NB4 (cell line): ENCODE measurements around the gene LGALS7B.

Experiments
- DNase-seq: peaks from one replicate; pipeline ENCODE4 v3.0.0; 2010; ENCODE audit warnings: low read depth
- H3K4me3 ChIP-seq: one replicate; pipeline ENCODE4 v1.5.1; 2011; ENCODE audit warnings: mild to moderate bottlenecking, low read depth, low read length, moderate library complexity
- MYC ChIP-seq: IDR thresholded peaks from 2 replicates; pipeline ENCODE4 v1.6.1; 2011; ENCODE audit warnings: low read depth, low read length
- POLR2A ChIP-seq: IDR thresholded peaks from 2 replicates; pipeline ENCODE4 v1.6.1; 2011; ENCODE audit warnings: mild to moderate bottlenecking; ENCODE audit not compliant: insufficient read length; ENCODE audit errors: extremely low read depth
- TF ChIP-seq, protein P1 (sequence below): IDR thresholded peaks from 2 replicates; pipeline ENCODE4 v1.6.1; 2011; ENCODE audit warnings: low read depth, low read length
- TF ChIP-seq, protein P2 (sequence below): IDR thresholded peaks from one replicate; pipeline ENCODE4 v1.5.1; 2012; ENCODE audit warnings: low read depth, low read length

The LGALS7B gene

DNA sequence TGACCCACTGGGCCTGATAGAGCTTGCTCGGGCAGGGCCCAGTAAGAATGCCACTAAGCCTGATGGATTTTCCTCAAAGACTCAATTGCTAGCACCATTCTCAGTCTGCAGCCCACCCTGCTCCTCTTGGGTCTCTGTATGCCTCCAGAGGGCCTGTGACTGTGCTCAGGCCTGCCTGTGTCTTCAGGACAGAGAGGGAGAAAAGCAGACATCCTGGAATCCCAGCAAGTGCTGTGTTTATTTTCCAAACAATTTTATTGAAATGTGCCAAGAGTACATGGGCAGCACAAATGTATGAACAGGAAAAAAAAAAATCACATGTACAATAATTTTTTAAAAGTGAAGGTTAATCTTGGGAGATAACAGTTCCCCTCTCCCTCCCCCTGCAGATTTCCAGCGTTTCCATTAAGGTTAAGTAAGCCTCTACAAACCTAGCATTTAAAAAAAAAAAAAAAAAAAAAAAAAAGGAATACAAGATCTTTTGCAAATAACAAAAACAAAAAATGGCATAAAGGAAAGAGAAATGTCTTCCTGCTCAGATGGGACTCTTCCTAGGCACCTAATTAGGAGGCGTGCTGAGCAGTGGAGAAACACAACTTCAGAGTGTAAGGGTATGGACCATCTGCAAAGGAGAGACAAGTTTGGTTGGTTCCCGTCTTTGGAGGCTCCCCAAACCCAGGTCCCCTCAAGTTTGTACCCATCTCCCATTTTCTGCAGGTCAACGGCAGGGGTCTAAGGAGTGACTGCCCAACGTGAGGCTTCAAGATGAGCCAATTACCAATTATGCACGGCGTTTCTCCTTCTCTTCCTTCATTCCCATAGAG, 47.4 kb downstream of the LGALS7B start:
- no peak for TF ChIP-seq POLR2A
- TF ChIP-seq, protein P1, sequence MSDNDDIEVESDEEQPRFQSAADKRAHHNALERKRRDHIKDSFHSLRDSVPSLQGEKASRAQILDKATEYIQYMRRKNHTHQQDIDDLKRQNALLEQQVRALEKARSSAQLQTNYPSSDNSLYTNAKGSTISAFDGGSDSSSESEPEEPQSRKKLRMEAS: no peak
- TF ChIP-seq, protein P2, sequence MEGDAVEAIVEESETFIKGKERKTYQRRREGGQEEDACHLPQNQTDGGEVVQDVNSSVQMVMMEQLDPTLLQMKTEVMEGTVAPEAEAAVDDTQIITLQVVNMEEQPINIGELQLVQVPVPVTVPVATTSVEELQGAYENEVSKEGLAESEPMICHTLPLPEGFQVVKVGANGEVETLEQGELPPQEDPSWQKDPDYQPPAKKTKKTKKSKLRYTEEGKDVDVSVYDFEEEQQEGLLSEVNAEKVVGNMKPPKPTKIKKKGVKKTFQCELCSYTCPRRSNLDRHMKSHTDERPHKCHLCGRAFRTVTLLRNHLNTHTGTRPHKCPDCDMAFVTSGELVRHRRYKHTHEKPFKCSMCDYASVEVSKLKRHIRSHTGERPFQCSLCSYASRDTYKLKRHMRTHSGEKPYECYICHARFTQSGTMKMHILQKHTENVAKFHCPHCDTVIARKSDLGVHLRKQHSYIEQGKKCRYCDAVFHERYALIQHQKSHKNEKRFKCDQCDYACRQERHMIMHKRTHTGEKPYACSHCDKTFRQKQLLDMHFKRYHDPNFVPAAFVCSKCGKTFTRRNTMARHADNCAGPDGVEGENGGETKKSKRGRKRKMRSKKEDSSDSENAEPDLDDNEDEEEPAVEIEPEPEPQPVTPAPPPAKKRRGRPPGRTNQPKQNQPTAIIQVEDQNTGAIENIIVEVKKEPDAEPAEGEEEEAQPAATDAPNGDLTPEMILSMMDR: no peak
- no peak for TF ChIP-seq MYC
- H3K4me3 ChIP-seq: no peak overlapping the region
- no peak for DNase-seq

DNA sequence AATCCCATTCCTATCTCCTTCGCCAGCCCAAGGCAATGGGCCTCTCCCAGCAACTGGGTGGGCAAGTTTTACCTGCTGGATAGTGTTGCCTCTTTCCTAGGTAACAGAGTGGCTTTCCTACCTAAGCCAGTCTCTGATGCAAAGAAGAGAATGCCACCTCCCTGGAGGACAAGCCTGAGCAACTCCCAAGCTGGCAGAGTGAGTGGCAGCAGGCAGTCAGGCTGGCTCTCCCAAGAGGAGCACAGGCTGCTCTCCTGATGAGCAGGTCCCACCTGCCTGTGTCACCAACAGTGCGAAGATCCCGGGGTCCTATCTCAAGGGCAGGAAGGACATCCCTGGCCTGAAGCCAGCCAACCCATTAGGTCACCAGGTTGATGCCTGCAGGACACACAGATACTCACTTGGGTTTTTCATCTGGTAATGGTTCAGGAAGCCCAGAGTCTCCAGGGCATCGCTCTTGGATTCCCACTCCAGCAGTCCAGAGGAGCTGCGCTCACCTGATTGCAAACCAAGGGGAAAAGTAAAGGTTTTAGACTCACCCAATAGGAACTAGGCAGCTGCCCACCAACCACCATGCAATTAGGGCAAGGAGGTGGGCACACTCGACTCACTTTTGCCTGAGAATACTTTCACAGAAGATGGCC, 48.1 kb downstream of the LGALS7B start:
- no peak for DNase-seq
- no peak overlapping the region for H3K4me3 ChIP-seq
- TF ChIP-seq MYC (no peak), POLR2A (no peak)
- TF ChIP-seq, protein P2: no peak
- TF ChIP-seq, protein P1: no peak

DNA sequence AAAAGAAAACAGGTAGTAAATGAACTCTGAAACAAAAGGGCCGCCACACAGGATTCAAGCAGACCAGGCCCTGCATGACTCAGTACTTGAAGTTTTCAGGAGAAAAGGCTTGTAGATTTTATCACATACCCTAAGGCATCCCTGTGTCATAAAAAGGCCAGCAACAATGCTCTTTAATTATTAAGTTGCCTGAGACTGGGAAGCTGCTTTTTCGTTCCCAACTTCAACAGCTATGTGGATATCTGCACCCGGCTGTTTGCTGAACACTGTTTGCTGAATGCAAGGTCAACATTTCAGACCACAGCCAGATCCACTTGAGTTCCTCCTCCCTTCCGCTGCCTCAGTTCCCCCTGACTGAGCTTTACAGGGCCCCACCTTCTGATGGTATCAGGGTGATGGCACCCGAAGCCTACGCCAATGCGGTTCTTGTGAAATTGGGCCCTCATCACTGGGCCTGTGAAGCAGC, 48.7 kb downstream of the LGALS7B start:
- TF ChIP-seq, protein P2: no peak
- TF ChIP-seq MYC: no peak
- no peak for TF ChIP-seq POLR2A
- TF ChIP-seq, protein P1: no peak
- no peak for DNase-seq

DNA sequence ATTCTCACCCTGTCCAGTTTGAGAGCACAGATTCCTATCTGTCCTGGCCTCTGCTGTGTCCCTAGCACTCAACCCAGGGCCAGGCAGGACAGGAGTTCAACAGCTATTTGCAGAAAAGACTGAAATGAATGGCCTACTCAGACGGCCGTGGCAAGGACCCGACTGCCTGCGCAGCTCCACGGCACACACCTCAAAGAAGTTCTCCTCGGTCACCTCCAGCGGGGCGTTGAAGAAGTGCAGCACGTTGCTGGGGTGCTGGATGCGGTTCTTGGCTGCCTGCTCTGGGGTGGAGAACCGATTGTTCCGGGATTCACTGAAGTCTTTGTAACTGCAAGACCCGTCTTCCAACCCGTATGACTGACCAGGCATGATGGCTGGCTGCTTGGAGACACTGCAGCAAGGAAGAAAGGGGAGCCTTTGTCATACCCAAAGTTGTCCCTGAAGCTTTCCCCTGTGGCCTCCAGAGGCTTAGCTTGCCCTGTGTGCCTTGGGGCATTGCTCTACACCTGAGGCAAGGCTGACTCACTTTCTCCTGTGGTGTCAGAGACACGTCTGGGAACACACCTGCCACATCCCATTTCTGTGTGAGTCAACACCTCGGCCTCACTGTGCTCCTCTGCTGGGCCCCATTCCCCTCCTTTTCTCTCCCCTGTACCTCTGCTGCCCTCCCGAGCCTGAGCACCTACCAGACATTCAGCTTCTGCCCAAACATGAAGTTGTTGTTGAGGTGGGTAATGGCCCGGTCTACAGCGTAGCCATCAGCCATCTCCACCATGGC, 49.4 kb downstream of the LGALS7B start:
- TF ChIP-seq MYC (no peak), POLR2A (no peak)
- TF ChIP-seq, protein P2: no peak
- TF ChIP-seq, protein P1: no peak
- no peak for DNase-seq
- H3K4me3 ChIP-seq: no peak overlapping the region

More for the DNA sequence above, 48.7 kb downstream of the LGALS7B start:
- H3K4me3 ChIP-seq: no peak overlapping the region

DNA sequence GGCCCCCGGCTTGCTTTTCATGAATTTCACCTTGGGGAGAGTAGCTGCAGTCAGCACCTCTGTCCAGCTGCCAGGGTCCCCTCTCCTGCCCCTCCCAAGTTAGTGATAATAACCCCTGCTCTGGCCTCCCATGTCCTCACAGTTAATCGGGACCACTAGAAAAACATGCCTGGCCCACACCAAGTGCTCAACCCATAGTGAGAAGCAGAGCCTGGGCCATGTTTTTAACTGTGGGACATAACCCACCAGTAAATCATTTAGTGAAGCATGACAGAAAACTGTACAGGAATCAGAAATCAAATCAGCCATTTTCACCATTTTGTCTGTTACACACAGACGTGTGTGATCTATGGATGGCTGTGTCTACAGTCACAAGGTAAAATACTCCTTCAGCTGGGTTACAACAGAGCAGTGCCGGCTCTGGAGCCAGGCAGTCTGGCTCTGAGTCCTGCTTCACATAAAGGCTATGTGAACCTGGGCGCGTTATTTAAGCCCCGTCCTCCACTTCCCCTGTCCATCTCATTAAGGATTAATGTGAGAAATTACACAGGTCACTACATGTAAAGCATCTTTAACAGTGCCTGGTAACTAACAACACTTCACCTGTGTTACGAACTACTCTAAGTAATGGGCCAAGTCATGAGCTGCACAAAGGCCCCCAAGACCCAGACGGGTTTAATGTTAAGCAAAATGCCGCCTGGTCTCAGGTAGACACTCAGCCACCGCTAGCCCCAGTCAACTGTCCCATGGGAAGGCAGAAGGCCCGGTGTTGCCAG, 50.2 kb downstream of the LGALS7B start:
- TF ChIP-seq, protein P2: no peak
- TF ChIP-seq, protein P1: no peak
- TF ChIP-seq MYC: no peak
- TF ChIP-seq POLR2A: no peak
- H3K4me3 ChIP-seq: no peak overlapping the region
- no peak for DNase-seq
